ENCODE measurements around the gene IL1B.

Gene IL1B

DNA sequence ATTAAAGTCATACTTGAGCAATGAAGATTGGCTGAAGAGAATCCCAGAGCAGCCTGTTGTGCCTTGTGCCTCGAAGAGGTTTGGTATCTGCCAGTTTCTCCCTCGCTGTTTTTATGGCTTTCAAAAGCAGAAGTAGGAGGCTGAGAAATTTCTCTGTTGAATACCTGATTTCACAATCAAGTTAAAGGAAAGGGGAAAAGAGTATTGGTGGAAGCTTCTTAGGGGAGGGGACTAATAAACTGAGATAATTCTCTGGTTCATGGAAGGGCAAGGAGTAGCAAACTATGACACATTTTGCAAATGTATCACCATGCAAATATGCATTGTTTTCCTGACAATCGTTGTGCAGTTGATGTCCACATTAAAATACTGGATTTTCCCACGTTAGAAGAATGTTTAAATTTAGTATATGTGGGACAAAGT is at the start of gene IL1B:
TSS of gene IL1B (minus strand) at position 85 of the 423 bp plus-strand sequence. CDS start 550 bp downstream, outside the sequence.
- peak; percentile 97 for DNase-seq (ENCODE audit: low read depth)
- H3K4me3 ChIP-seq (replicated peaks; ENCODE audit: low read depth, low read length), result peak within 1 kb of the TSS; percentile 71
- no peak for TF ChIP-seq CTCF (IDR thresholded peaks at IDR 0.05; ENCODE audit: low read length, missing control alignments)

DNA sequence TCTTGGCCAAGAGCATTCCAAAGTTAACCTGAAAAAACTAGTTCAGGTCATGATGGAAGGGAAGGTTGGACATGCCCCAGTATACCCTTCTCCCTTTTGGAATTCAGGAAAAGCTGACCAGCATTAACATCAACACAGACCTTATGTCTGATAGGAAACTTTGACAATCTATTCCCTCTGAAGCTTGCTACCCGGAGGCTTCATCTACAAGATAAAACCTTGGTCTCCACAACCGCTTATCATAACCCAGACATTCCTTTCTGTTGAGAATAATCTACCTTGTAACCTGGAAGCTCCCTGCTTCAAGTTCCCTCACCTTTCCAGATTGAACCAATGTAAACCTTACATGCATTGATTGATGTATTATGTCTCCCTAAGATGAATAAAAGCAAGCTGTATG is 49.7 kb upstream of the IL1B start:
- no peak for DNase-seq (ENCODE audit: low read depth)
- TF ChIP-seq CTCF (IDR thresholded peaks at IDR 0.05; ENCODE audit: low read length, missing control alignments), result no peak
- no peak overlapping the region for H3K4me3 ChIP-seq (replicated peaks; ENCODE audit: low read depth, low read length)

- no peak for TF ChIP-seq CTCF (IDR thresholded peaks at IDR 0.05; ENCODE audit: low read length, missing control alignments)
- no peak for DNase-seq (ENCODE audit: low read depth)
- no peak overlapping the region for H3K4me3 ChIP-seq (replicated peaks; ENCODE audit: low read depth, low read length)
Measured at GRCh38 chr2:112885506-112885902, 48.9 kb upstream of the IL1B start.

DNA sequence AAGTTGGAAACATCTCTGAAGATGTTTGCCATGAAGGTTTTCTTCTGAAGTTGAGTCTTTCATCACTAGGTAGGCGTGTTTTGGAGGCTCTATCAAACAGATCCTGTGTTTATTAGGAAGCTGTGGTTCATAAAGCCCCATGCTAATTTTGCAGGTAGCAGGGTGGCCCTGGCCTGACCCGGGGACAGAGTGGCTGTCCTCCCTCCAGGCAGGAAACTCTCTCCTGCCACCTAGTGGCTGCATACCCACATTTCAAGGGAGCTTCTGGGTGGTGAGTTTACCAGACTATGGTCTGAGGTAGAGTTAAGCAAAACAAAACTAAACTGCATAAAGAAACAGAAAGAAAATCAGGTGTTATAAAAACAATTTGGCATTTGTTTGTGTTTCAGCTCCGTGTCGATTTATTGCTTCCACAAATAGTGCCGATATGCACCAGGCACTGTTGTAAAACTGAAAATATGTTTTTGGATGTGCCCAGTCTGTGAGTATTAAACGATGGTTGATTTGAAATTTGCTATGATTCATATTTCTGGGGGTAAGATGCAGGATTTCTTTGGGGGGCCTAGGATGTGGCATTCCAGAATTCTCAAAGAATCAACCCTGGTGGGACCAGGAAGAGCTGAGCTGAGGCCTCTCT is 48.4 kb upstream of the IL1B start:
- peak; percentile 38 for DNase-seq (ENCODE audit: low read depth)
- peak; percentile 72 for TF ChIP-seq CTCF (IDR thresholded peaks at IDR 0.05; ENCODE audit: low read length, missing control alignments)

GRCh38 chr2:112883669-112884068 is 47.1 kb upstream of the IL1B start:
- TF ChIP-seq CTCF (IDR thresholded peaks at IDR 0.05; ENCODE audit: low read length, missing control alignments), result no peak
- H3K4me3 ChIP-seq (replicated peaks; ENCODE audit: low read depth, low read length), result no peak overlapping the region
- DNase-seq (ENCODE audit: low read depth), result no peak

More for the DNA sequence above, 48.4 kb upstream of the IL1B start:
- no peak overlapping the region for H3K4me3 ChIP-seq (replicated peaks; ENCODE audit: low read depth, low read length)

DNA sequence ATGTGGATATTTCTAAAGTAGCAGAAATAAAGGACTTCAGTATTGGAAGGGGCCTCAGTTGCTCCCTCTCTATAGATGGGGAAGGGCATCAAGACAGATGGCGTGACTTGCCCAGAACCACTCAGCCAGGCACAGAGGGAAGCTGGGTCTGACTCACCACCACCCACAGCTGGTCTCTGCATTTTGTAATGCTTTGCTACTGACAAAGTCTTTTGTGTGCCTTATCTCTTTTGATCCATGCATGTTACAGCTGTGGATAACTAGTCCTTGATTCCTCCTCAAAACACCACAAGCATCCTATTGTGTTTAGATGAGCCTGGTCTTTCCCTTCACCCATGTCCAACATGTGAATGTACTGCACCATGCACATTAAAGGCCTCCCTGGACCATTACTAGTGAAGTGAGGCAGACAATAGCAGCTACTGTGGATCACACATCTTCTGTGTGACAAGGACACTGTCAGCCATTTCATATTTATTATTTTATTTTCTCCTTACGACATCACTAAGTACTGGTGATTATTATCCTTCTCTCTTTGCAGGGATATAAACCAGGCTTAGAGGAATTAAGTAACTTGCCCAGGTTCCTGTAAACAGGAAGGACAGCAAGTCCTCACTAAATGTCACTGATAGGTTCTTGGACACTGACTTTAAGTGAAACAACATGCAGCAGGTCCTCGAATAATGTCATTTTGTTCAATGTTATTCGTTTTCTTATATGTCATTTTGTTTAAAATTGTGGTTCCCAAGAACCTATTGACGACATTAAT is 44.8 kb upstream of the IL1B start:
- DNase-seq (ENCODE audit: low read depth), result peak; percentile 96
- TF ChIP-seq CTCF (IDR thresholded peaks at IDR 0.05; ENCODE audit: low read length, missing control alignments), result no peak
- H3K4me3 ChIP-seq (replicated peaks; ENCODE audit: low read depth, low read length), result no peak overlapping the region

Measured in fibroblast of pulmonary artery (primary cell).